ENCODE measurements around the gene TMX2. TPM values are rescaled to one million over a fixed set of nuclear protein-coding genes. Genes with fewer than 3 reads are reported as not detected.

TMX2 gene
- total and polyA plus RNA-seq, 9 of the 15 experiments (the other 6 are each of a cell fraction or from before 2014, with no cell fraction given) = 176 to 433 (median 227) TPM

- TF ChIP-seq RREB1 (CRISPR knock-in tag; IDR thresholded peaks at IDR 0.05) = no peak
- no peak for TF ChIP-seq ZFP30 (CRISPR knock-in tag; IDR thresholded peaks at IDR 0.05; ENCODE audit: borderline replicate concordance)
- no peak for TF ChIP-seq ZNF143 (CRISPR knock-in tag; IDR thresholded peaks at IDR 0.05)
- TF ChIP-seq BCLAF1 (IDR thresholded peaks at IDR 0.05; ENCODE audit: borderline replicate concordance in 1 of 2, control insufficient read depth in 1 of 2, low read depth in 2 of 2, low read length in 1 of 2) = no peak
- TF ChIP-seq GTF2F1 (IDR thresholded peaks at IDR 0.05; ENCODE audit: low read depth, low read length) = no peak
- TF ChIP-seq BRD4 (IDR thresholded peaks at IDR 0.05) = no peak
- no peak for TF ChIP-seq ASH1L (IDR thresholded peaks at IDR 0.05; ENCODE audit: borderline replicate concordance, low read depth, partially characterized antibody)
- no peak for TF ChIP-seq RBM14 (IDR thresholded peaks at IDR 0.05; ENCODE audit: borderline replicate concordance, insufficient read depth, low read depth, low read length)
- no peak for TF ChIP-seq ZBTB12 (CRISPR knock-in tag; IDR thresholded peaks at IDR 0.05)
- no peak for TF ChIP-seq ZFX (CRISPR knock-in tag; IDR thresholded peaks at IDR 0.05)
- no peak for TF ChIP-seq MYNN (IDR thresholded peaks at IDR 0.05)
- no peak for TF ChIP-seq MYNN (CRISPR knock-in tag; IDR thresholded peaks at IDR 0.05)
- TF ChIP-seq C11orf30 (IDR thresholded peaks at IDR 0.05; ENCODE audit: low read depth) = no peak
- no peak for TF ChIP-seq ZNF316 (IDR thresholded peaks at IDR 0.05)
Measured at GRCh38 chr11:57746920-57747319, 34.5 kb downstream of the TMX2 start (continued).
